HTR-8/SVneo (cell line): ENCODE results near the gene PAXX.

ENCODE experiments used
- DNase-seq: peaks from one replicate; pipeline ENCODE4 v3.0.0; 2011; ENCODE audit warnings: low spot score, mixed read lengths; ENCODE audit not compliant: insufficient read length
- FAIRE-seq: peaks from 2 replicates; lab custom pipeline; 2011; peaks lifted over from hg19 to GRCh38; lab: Jason Lieb, UNC

Gene PAXX

GRCh38 chr9:136991993-136992818 is at the start of gene PAXX:
TSS of gene PAXX (plus strand) at chr9:136992422. CDS start at chr9:136992444, 22 bp downstream.
- DNase-seq (peak; percentile 91), FAIRE-seq (no peak)

GRCh38 chr9:136942881-136943230 is 49.4 kb upstream of the PAXX start:
- FAIRE-seq = no peak
- DNase-seq = no peak

GRCh38 chr9:136943291-136944211 is 48.7 kb upstream of the PAXX start:
- FAIRE-seq (no peak), DNase-seq (peak; percentile 31)

GRCh38 chr9:136944212-136944518 is 48.1 kb upstream of the PAXX start:
- DNase-seq (peak; percentile 36), FAIRE-seq (no peak)

- FAIRE-seq = peak; percentile 89
Observed at GRCh38 chr9:136944519-136945332, 47.5 kb upstream of the PAXX start, which contains the start of the genes C8G and FBXW5. TSS of gene C8G (plus strand) at chr9:136945243. CDS start at chr9:136945321, 78 bp downstream. TSS of gene FBXW5 (minus strand) at chr9:136944738. CDS start at chr9:136944083, 655 bp downstream.

GRCh38 chr9:136945333-136946227 is 46.6 kb upstream of the PAXX start:
- DNase-seq (no peak), FAIRE-seq (no peak)

More at GRCh38 chr9:136944519-136945332, 47.5 kb upstream of the PAXX start, which contains the start of the genes C8G and FBXW5:
- DNase-seq = peak; percentile 95

- no peak for FAIRE-seq
Observed at GRCh38 chr9:136946228-136947027, 45.8 kb upstream of the PAXX start.

GRCh38 chr9:136947028-136947891 is 45.0 kb upstream of the PAXX start:
- no peak for DNase-seq
- no peak for FAIRE-seq

More at GRCh38 chr9:136946228-136947027, 45.8 kb upstream of the PAXX start:
- DNase-seq = no peak

GRCh38 chr9:136947955-136948510 is 44.2 kb upstream of the PAXX start:
- DNase-seq = peak; percentile 41
- FAIRE-seq = no peak

GRCh38 chr9:136949239-136949816 is 42.9 kb upstream of the PAXX start:
- no peak for FAIRE-seq
- DNase-seq = peak; percentile 11

- DNase-seq = peak; percentile 98
- FAIRE-seq = peak; percentile 81
Observed at GRCh38 chr9:136949817-136950655, 42.2 kb upstream of the PAXX start.

- no peak for FAIRE-seq
Observed at GRCh38 chr9:136950656-136951276, 41.5 kb upstream of the PAXX start.

GRCh38 chr9:136951541-136952320 is 40.5 kb upstream of the PAXX start, which contains the start of gene LCN12:
TSS of gene LCN12 (plus strand) at chr9:136952273. CDS start at chr9:136952328, 55 bp downstream.
- FAIRE-seq (no peak), DNase-seq (no peak)

More at GRCh38 chr9:136950656-136951276, 41.5 kb upstream of the PAXX start:
- DNase-seq = no peak

GRCh38 chr9:136952321-136952850 is 39.8 kb upstream of the PAXX start:
- DNase-seq = no peak
- FAIRE-seq = no peak
